ENCODE results near the gene LCLAT1. TPM values are rescaled to one million over a fixed set of nuclear protein-coding genes. Genes with fewer than 3 reads are reported as not detected.

Gene LCLAT1
- total RNA-seq, 1 donor from 2014 or later: 13.0 TPM

- ATAC-seq: no peak
- Histone ChIP-seq H3K4me3 (no peak overlapping the region), H3K27me3 (ENCODE audit: low read depth) (no peaks in the 10 kb centered on the region), H3K36me3 (no peaks in the 10 kb centered on the region), H3K4me1 (no peaks in the 10 kb centered on the region), H3K9me3 (no peaks in the 10 kb centered on the region), H3K27ac (no peak overlapping the region)
- no peak for DNase-seq
- intact Hi-C loops (cut with DNase I): no loop called here
- TF ChIP-seq, protein P1, sequence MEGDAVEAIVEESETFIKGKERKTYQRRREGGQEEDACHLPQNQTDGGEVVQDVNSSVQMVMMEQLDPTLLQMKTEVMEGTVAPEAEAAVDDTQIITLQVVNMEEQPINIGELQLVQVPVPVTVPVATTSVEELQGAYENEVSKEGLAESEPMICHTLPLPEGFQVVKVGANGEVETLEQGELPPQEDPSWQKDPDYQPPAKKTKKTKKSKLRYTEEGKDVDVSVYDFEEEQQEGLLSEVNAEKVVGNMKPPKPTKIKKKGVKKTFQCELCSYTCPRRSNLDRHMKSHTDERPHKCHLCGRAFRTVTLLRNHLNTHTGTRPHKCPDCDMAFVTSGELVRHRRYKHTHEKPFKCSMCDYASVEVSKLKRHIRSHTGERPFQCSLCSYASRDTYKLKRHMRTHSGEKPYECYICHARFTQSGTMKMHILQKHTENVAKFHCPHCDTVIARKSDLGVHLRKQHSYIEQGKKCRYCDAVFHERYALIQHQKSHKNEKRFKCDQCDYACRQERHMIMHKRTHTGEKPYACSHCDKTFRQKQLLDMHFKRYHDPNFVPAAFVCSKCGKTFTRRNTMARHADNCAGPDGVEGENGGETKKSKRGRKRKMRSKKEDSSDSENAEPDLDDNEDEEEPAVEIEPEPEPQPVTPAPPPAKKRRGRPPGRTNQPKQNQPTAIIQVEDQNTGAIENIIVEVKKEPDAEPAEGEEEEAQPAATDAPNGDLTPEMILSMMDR (IDR thresholded peaks at IDR 0.05): no peak
These were observed 178.2 kb downstream of the LCLAT1 start for GRCh38 chr2:30625276-30625675.

- H3K36me3 ChIP-seq: no peaks in the 10 kb centered on the region
- TF ChIP-seq, protein P1 (IDR thresholded peaks at IDR 0.05): no peak
- ATAC-seq (no peak), DNase-seq (no peak)
- H3K4me3 ChIP-seq: no peak overlapping the region
- H3K9me3 ChIP-seq: no peaks in the 10 kb centered on the region
- H3K4me1 ChIP-seq: no peaks in the 10 kb centered on the region
- H3K27me3 ChIP-seq (ENCODE audit: low read depth): no peaks in the 10 kb centered on the region
- no peak overlapping the region for H3K27ac ChIP-seq
- intact Hi-C loops (cut with DNase I): no loop called here
These were observed 178.7 kb downstream of the LCLAT1 start for GRCh38 chr2:30625701-30626100.

DNA sequence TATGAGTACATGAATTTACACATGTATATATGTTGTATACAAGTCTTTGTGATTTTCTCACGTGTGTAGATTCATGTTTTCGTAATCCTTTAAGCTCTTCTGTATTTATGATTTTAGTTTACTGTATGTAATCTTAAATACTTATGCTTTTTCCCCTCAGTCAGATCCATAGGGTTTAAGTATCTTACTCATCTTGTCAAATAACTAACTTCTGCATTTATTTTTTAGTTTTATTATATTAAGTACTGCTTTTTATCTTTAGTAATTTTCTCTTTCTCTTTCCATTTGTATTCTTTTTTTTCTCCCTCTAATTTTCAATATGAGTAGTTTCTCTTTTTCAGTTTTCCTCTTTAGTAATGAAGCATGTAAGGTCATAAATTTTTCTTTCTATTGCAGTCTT, 179.4 kb downstream of the LCLAT1 start:
- no peaks in the 10 kb centered on the region for H3K36me3 ChIP-seq
- no peaks in the 10 kb centered on the region for H3K27me3 ChIP-seq (ENCODE audit: low read depth)
- intact Hi-C loops (cut with DNase I): no loop called here
- ATAC-seq (no peak), DNase-seq (no peak)
- TF ChIP-seq, protein P1 (IDR thresholded peaks at IDR 0.05): no peak
- H3K9me3 ChIP-seq: no peaks in the 10 kb centered on the region
- H3K4me1 ChIP-seq: no peaks in the 10 kb centered on the region
- no peak overlapping the region for H3K27ac ChIP-seq
- no peak overlapping the region for H3K4me3 ChIP-seq

- Histone ChIP-seq H3K4me3 (no peak overlapping the region), H3K36me3 (no peaks in the 10 kb centered on the region), H3K4me1 (no peaks in the 10 kb centered on the region), H3K9me3 (no peaks in the 10 kb centered on the region), H3K27ac (no peak overlapping the region), H3K27me3 (ENCODE audit: low read depth) (no peaks in the 10 kb centered on the region)
- ATAC-seq (no peak), DNase-seq (no peak)
- intact Hi-C loops (cut with DNase I): no loop called here
- TF ChIP-seq, protein P1 (IDR thresholded peaks at IDR 0.05): no peak
These were observed 180.1 kb downstream of the LCLAT1 start for GRCh38 chr2:30627151-30627550.

DNA sequence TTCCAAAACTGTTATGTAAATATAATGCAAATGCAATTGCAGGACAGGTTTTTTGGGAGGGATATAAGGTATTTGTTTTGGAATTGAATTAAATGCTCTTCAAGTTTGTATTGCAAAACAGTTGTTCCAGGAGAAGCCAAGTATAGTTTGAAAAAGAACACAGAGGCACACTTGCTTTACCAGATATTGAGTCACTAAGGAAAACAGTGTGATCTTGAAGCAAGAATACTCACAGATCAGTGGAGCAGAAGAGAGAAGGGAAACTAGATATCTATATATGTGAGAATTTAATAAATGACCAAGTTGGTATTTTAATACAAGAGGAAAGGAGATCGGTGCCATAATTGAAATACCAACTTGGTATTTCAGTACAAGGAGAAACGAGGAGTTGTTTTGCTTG, 181.3 kb downstream of the LCLAT1 start:
- Histone ChIP-seq H3K36me3 (no peaks in the 10 kb centered on the region), H3K4me1 (no peaks in the 10 kb centered on the region), H3K27ac (no peak overlapping the region), H3K27me3 (ENCODE audit: low read depth) (no peaks in the 10 kb centered on the region), H3K9me3 (no peaks in the 10 kb centered on the region), H3K4me3 (no peak overlapping the region)
- intact Hi-C loops (cut with DNase I): no loop called here
- ATAC-seq (no peak), DNase-seq (no peak)
- TF ChIP-seq, protein P1 (IDR thresholded peaks at IDR 0.05): no peak

DNA sequence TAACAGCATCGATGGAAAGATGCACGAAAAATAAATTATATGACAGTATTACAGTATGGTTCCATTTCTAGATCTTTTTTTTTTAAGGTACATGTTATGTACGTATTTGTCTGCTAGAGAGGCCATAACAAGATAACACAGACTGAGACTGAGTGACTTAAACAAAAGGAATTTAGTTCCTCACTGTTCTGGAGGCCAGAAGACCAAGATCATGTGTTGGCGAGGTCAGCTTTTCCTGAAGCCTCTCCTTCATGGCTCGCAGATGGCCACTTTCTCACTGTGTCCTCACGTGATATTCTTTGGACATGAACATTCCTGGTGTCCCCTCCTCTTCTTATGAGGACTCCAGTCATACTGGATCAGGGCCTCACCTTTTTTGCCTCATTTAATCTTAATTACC, 182.8 kb downstream of the LCLAT1 start:
- no peaks in the 10 kb centered on the region for H3K36me3 ChIP-seq
- TF ChIP-seq, protein P1 (IDR thresholded peaks at IDR 0.05): no peak
- no peak overlapping the region for H3K27ac ChIP-seq
- H3K27me3 ChIP-seq (ENCODE audit: low read depth): no peaks in the 10 kb centered on the region
- no peak for DNase-seq
- H3K9me3 ChIP-seq: no peaks in the 10 kb centered on the region
- no peaks in the 10 kb centered on the region for H3K4me1 ChIP-seq
- no peak overlapping the region for H3K4me3 ChIP-seq
- intact Hi-C loops (cut with DNase I): no loop called here
- ATAC-seq: no peak
